Ramos (cell line): ENCODE results near the gene ADAM11.

Experiments
- in situ Hi-C: fragments of 300-500 bp; cut with MboI; formaldehyde crosslinking; loops from one replicate; pipeline ENCODE4 v1.14.3; 2022; ENCODE audit warnings: low sequenced_read_pairs; ENCODE audit not compliant: unreplicated experiment

ADAM11 gene

GRCh38 chr17:44827863-44828262 lies 69.1 kb downstream of the ADAM11 start:
- in situ Hi-C loops = no loop called here

GRCh38 chr17:44828919-44829522 lies 70.2 kb downstream of the ADAM11 start:
- in situ Hi-C loops = no loop called here

GRCh38 chr17:44829523-44830358 lies 71.0 kb downstream of the ADAM11 start, which contains the start of gene GJC1:
TSS of gene GJC1 (minus strand) at chr17:44830287. CDS start at chr17:44805817, 24,470 bp downstream.
- in situ Hi-C loops = no loop called here

GRCh38 chr17:44830359-44831288 lies 71.8 kb downstream of the ADAM11 start:
- in situ Hi-C loops = no loop called here

- in situ Hi-C loops = no loop called here
Observed at GRCh38 chr17:44831371-44831770, 72.6 kb downstream of the ADAM11 start.
